WTC11 (cell line): ENCODE data around the gene FAM111A. TPM values are rescaled to one million over a fixed set of nuclear protein-coding genes. Genes with fewer than 3 reads are reported as not detected.

ENCODE experiments used
- ATAC-seq: fragments of 200-7000 bp; cut with Tn5 transposase; 2 replicates; pipeline ENCODE4 v1.10.0; 2021; ENCODE audit warnings: mild to moderate bottlenecking, moderate library complexity
- CTCF ChIA-PET: fragments of 300-600 bp; sonication (Branson Sonifier 250); formaldehyde crosslinking; loops from one replicate; lab custom pipeline; 2021; ENCODE audit warnings: antibody characterized with exemption; lab: Charles Lee
- POLR2A ChIA-PET: fragments of 350-600 bp; sonication (Branson Sonifier 250); formaldehyde crosslinking; loops from one replicate; lab custom pipeline; 2021; ENCODE audit warnings: antibody characterized with exemption; lab: Charles Lee
- DNase-seq: peaks from one replicate; pipeline ENCODE4 v3.0.0; 2021; ENCODE audit warnings: low spot score
- H3K27ac Mint-ChIP-seq: 2 replicates; pipeline ENCODE4 v1.8.0; 2021; ENCODE audit warnings: mixed read lengths
- H3K27me3 Mint-ChIP-seq: 2 replicates; pipeline ENCODE4 v1.8.0; 2021; ENCODE audit warnings: low read depth, mild to moderate bottlenecking, moderate library complexity, mixed read lengths
- H3K36me3 Mint-ChIP-seq: 2 replicates; pipeline ENCODE4 v1.8.0; 2021; ENCODE audit warnings: mixed read lengths
- H3K4me1 Mint-ChIP-seq: 2 replicates; pipeline ENCODE4 v1.8.0; 2022; ENCODE audit warnings: mixed read lengths
- H3K4me3 Mint-ChIP-seq: 2 replicates; pipeline ENCODE4 v1.8.0; 2021; ENCODE audit warnings: mild to moderate bottlenecking, moderate library complexity, mixed read lengths
- H3K9me3 Mint-ChIP-seq: 2 replicates; pipeline ENCODE4 v1.8.0; 2021; ENCODE audit warnings: mixed read lengths
- AFF4 ChIP-seq: sonication (generic); formaldehyde crosslinking; IDR thresholded peaks from 2 replicates; pipeline ENCODE4 v1.8.1; 2023; ENCODE audit warnings: mild to moderate bottlenecking, missing genetic modification reagents, borderline replicate concordance
- ATF3 ChIP-seq: sonication (generic); formaldehyde crosslinking; conservative IDR thresholded peaks from 2 replicates; pipeline ENCODE4 v1.8.1; 2022; ENCODE audit warnings: mild to moderate bottlenecking, missing genetic modification reagents
- CBFB ChIP-seq: sonication (generic); formaldehyde crosslinking; IDR thresholded peaks from 2 replicates; pipeline ENCODE4 v1.8.1; 2022; ENCODE audit warnings: mild to moderate bottlenecking, low read depth, missing genetic modification reagents
- CTCF ChIP-seq: fragments of 200-600 bp; IDR thresholded peaks from 2 replicates; pipeline ENCODE4 v1.8.0; 2022; ENCODE audit warnings: antibody characterized with exemption
- E2F5 ChIP-seq: sonication (generic); formaldehyde crosslinking; IDR thresholded peaks from 2 replicates; pipeline ENCODE4 v1.8.1; 2022; ENCODE audit warnings: mild to moderate bottlenecking, moderate library complexity, missing genetic modification reagents
- EMX1 ChIP-seq: fragments of 250-450 bp; sonication (Bioruptor Pico); IDR thresholded peaks from 2 replicates; pipeline ENCODE4 v1.8.0; 2021; ENCODE audit warnings: mild to moderate bottlenecking
- ESRRA ChIP-seq: sonication (generic); formaldehyde crosslinking; IDR thresholded peaks from 2 replicates; pipeline ENCODE4 v1.8.1; 2022; ENCODE audit warnings: mild to moderate bottlenecking, missing genetic modification reagents, borderline replicate concordance
- JAZF1 ChIP-seq: fragments of 250-450 bp; sonication (Bioruptor Pico); IDR thresholded peaks from 2 replicates; pipeline ENCODE4 v1.9.0; 2021; ENCODE audit warnings: moderate library complexity, mild to moderate bottlenecking, inconsistent platforms
- SMAD3 ChIP-seq: sonication (generic); formaldehyde crosslinking; IDR thresholded peaks from 2 replicates; pipeline ENCODE4 v1.8.0; 2022; ENCODE audit warnings: missing genetic modification reagents, mild to moderate bottlenecking, borderline replicate concordance
- TCF7 ChIP-seq: sonication (generic); formaldehyde crosslinking; IDR thresholded peaks from 2 replicates; pipeline ENCODE4 v1.8.0; 2022; ENCODE audit warnings: mild to moderate bottlenecking, low read depth, missing genetic modification reagents, moderate library complexity
- TP53 ChIP-seq: sonication (generic); formaldehyde crosslinking; IDR thresholded peaks from 2 replicates; pipeline ENCODE4 v1.8.1; 2023; ENCODE audit warnings: mild to moderate bottlenecking, missing genetic modification reagents
- USF2 ChIP-seq: sonication (generic); formaldehyde crosslinking; IDR thresholded peaks from 2 replicates; pipeline ENCODE4 v1.8.1; 2023; ENCODE audit warnings: mild to moderate bottlenecking, missing genetic modification reagents, moderate library complexity
- ZBTB21 ChIP-seq: sonication (generic); formaldehyde crosslinking; IDR thresholded peaks from 2 replicates; pipeline ENCODE4 v1.8.1; 2023; ENCODE audit warnings: mild to moderate bottlenecking, missing genetic modification reagents, borderline replicate concordance
- ZNF512 ChIP-seq: sonication (generic); formaldehyde crosslinking; IDR thresholded peaks from 2 replicates; pipeline ENCODE4 v1.8.1; 2022; ENCODE audit warnings: missing genetic modification reagents, borderline replicate concordance
- ZNF532 ChIP-seq: fragments of 250-450 bp; sonication (Bioruptor Pico); IDR thresholded peaks from 2 replicates; pipeline ENCODE4 v1.9.0; 2021; ENCODE audit warnings: mild to moderate bottlenecking, borderline replicate concordance
- total RNA-seq: library from RNA; stranded (reverse); gene quantifications from 3 replicates; pipeline ENCODE4 v1.2.3, GENCODE V29; 2021

FAM111A gene
- total RNA-seq, 1 experiment from 2014 or later: 18.8 TPM

GRCh38 chr11:59183771-59184170, 41.1 kb downstream of the FAM111A start:
- ChIA-PET POLR2A (interaction anchor here (1.6 kb wide), 1 partner anchor 10 kb away, joined by 5 read pairs; no protein-coding TSS in a partner anchor), CTCF (interaction anchor here (1.0 to 8.6 kb wide), 3 partner anchors 12 to 27 kb away, joined by 3 to 382 read pairs (median 10); partner anchors contain the start of gene DTX4)
- TF ChIP-seq AFF4 (no peak), ATF3 (CRISPR knock-in tag) (no peak), CTCF (no peak), SMAD3 (CRISPR knock-in tag) (no peak), E2F5 (CRISPR knock-in tag) (no peak), ZNF532 (no peak), ESRRA (no peak), EMX1 (CRISPR knock-in tag) (no peak)
- DNase-seq (no peak), ATAC-seq (no peak)
- H3K36me3 Mint-ChIP-seq: peaks cover 25% of the 10 kb centered on the region
- no peak overlapping the region for H3K4me3 Mint-ChIP-seq
- H3K27ac Mint-ChIP-seq: no peak overlapping the region
- H3K27me3 Mint-ChIP-seq: no peaks in the 10 kb centered on the region; the same call in 1 of the 2 replicates
- H3K4me1 Mint-ChIP-seq: peaks cover 16% of the 10 kb centered on the region
- peaks cover 9% of the 10 kb centered on the region; the same call in 1 of the 2 replicates for H3K9me3 Mint-ChIP-seq

GRCh38 chr11:59184691-59185339, 42.2 kb downstream of the FAM111A start:
- ChIA-PET CTCF (interaction anchor here (1.7 to 8.6 kb wide), 3 partner anchors 13 to 40 kb away, joined by 10 to 382 read pairs (median 38); partner anchors contain the start of gene DTX4), POLR2A (interaction anchor here (1.6 to 2.0 kb wide), 3 partner anchors 11 to 13 kb away, joined by 5 to 8 read pairs (median 8); partner anchors contain the start of gene DTX4)
- Mint-ChIP-seq H3K27ac (no peak overlapping the region), H3K4me1 (peaks cover 16% of the 10 kb centered on the region), H3K36me3 (peaks cover 20% of the 10 kb centered on the region), H3K4me3 (no peak overlapping the region), H3K9me3 (no peaks in the 10 kb centered on the region), H3K27me3 (no peaks in the 10 kb centered on the region)
- ATAC-seq (no peak), DNase-seq (no peak)
- no peak for TF ChIP-seq TP53 (CRISPR knock-in tag)
- TF ChIP-seq JAZF1 (CRISPR knock-in tag): no peak
- TF ChIP-seq ZNF512 (CRISPR knock-in tag): no peak
- no peak for TF ChIP-seq ZBTB21
- no peak for TF ChIP-seq USF2 (CRISPR knock-in tag)
- TF ChIP-seq ESRRA: no peak
- TF ChIP-seq E2F5 (CRISPR knock-in tag): no peak
- TF ChIP-seq CTCF: no peak
- TF ChIP-seq TCF7 (CRISPR knock-in tag): no peak
- no peak for TF ChIP-seq CBFB (CRISPR knock-in tag)
